Osteocyte (in vitro differentiated cells): ENCODE data around the gene GTF2A2. TPM values are rescaled to one million over a fixed set of nuclear protein-coding genes. Genes with fewer than 3 reads are reported as not detected.
"Not testable (repeated sequence)": the region's sequence is repeated elsewhere in the genome, so short reads cannot be mapped to it uniquely, and the experiment has no call there.

ENCODE experiments used
- DNase-seq: peaks from one replicate; pipeline ENCODE4 v3.0.0; 2021; ENCODE audit warnings: mixed read lengths; ENCODE audit not compliant: unreplicated experiment; ENCODE audit errors: extremely low spot score
- H3K27ac Mint-ChIP-seq: one replicate; pipeline ENCODE4 v1.8.0; 2021; ENCODE audit warnings: mild to moderate bottlenecking, mixed read lengths; ENCODE audit not compliant: unreplicated experiment
- H3K27me3 Mint-ChIP-seq: one replicate; pipeline ENCODE4 v1.8.0; 2021; ENCODE audit warnings: mixed read lengths; ENCODE audit not compliant: unreplicated experiment
- H3K36me3 Mint-ChIP-seq: one replicate; pipeline ENCODE4 v1.8.0; 2021; ENCODE audit warnings: mixed read lengths; ENCODE audit not compliant: unreplicated experiment
- H3K4me1 Mint-ChIP-seq: one replicate; pipeline ENCODE4 v1.8.0; 2021; ENCODE audit warnings: mixed read lengths; ENCODE audit not compliant: unreplicated experiment
- H3K4me3 Mint-ChIP-seq: one replicate; pipeline ENCODE4 v1.8.0; 2021; ENCODE audit warnings: mild to moderate bottlenecking, moderate library complexity, mixed read lengths; ENCODE audit not compliant: unreplicated experiment
- H3K9me3 Mint-ChIP-seq: one replicate; pipeline ENCODE4 v1.8.0; 2021; ENCODE audit warnings: mixed read lengths; ENCODE audit not compliant: unreplicated experiment
- CTCF ChIP-seq: fragments of 200-600 bp; sonication (generic); IDR thresholded peaks from 2 replicates; pipeline ENCODE4 v1.5.0; 2021; ENCODE audit warnings: antibody characterized with exemption, mild to moderate bottlenecking, moderate library complexity
- total RNA-seq: library from RNA; stranded (reverse); gene quantifications from 2 replicates; pipeline ENCODE4 v1.2.1, GENCODE V29; 2021

The GTF2A2 gene
- total RNA-seq, 1 donor from 2014 or later = 99.1 TPM

- no peak for DNase-seq
- Mint-ChIP-seq H3K4me3 (no peak overlapping the region), H3K27ac (no peak overlapping the region), H3K27me3 (no peaks in the 10 kb centered on the region), H3K4me1 (peaks cover 5% of the 10 kb centered on the region), H3K36me3 (peaks cover 17% of the 10 kb centered on the region), H3K9me3 (peaks cover 3% of the 10 kb centered on the region)
- TF ChIP-seq CTCF = no peak
Measured at GRCh38 chr15:59657635-59658125, 365 bp upstream of the GTF2A2 start.

GRCh38 chr15:59654046-59654445 is 3.3 kb downstream of the GTF2A2 start:
- Mint-ChIP-seq H3K4me3 (no peak overlapping the region), H3K27me3 (no peaks in the 10 kb centered on the region), H3K27ac (no peak overlapping the region), H3K4me1 (peaks cover 6% of the 10 kb centered on the region), H3K36me3 (peaks cover 17% of the 10 kb centered on the region), H3K9me3 (peaks cover 6% of the 10 kb centered on the region)
- DNase-seq = no peak
- TF ChIP-seq CTCF = no peak

- H3K27me3 Mint-ChIP-seq = no peaks in the 10 kb centered on the region
- H3K4me3 Mint-ChIP-seq = no peak overlapping the region
- no peak for DNase-seq
- peaks cover 1% of the 10 kb centered on the region for H3K4me1 Mint-ChIP-seq
- H3K36me3 Mint-ChIP-seq = peaks cover 26% of the 10 kb centered on the region
- TF ChIP-seq CTCF = no peak
- H3K9me3 Mint-ChIP-seq = peaks cover 6% of the 10 kb centered on the region
- H3K27ac Mint-ChIP-seq = no peak overlapping the region
Measured at GRCh38 chr15:59649603-59650002, 7.7 kb downstream of the GTF2A2 start.

GRCh38 chr15:59647085-59647484 is 10.2 kb downstream of the GTF2A2 start:
- Mint-ChIP-seq H3K27me3 (no peaks in the 10 kb centered on the region), H3K36me3 (peaks cover 24% of the 10 kb centered on the region), H3K9me3 (no peaks in the 10 kb centered on the region), H3K4me1 (peaks cover 1% of the 10 kb centered on the region), H3K4me3 (no peak overlapping the region), H3K27ac (no peak overlapping the region)
- TF ChIP-seq CTCF = no peak
- no peak for DNase-seq

- no peak overlapping the region for H3K27ac Mint-ChIP-seq
- no peaks in the 10 kb centered on the region for H3K27me3 Mint-ChIP-seq
- no peak overlapping the region for H3K4me3 Mint-ChIP-seq
- no peak for TF ChIP-seq CTCF
- H3K4me1 Mint-ChIP-seq = peaks cover 1% of the 10 kb centered on the region
- no peak for DNase-seq
- no peaks in the 10 kb centered on the region for H3K9me3 Mint-ChIP-seq
- peaks cover 21% of the 10 kb centered on the region for H3K36me3 Mint-ChIP-seq
Measured at GRCh38 chr15:59646277-59646676, 11.0 kb downstream of the GTF2A2 start.

GRCh38 chr15:59645812-59646211 is 11.5 kb downstream of the GTF2A2 start:
- H3K4me1 Mint-ChIP-seq, DNase-seq, H3K27me3 Mint-ChIP-seq, H3K27ac Mint-ChIP-seq, H3K9me3 Mint-ChIP-seq, H3K4me3 Mint-ChIP-seq: not testable (repeated sequence)
- H3K36me3 Mint-ChIP-seq = peaks cover 20% of the 10 kb centered on the region
